ENCODE measurements around the gene KIAA1328. TPM values are rescaled to one million over a fixed set of nuclear protein-coding genes. Genes with fewer than 3 reads are reported as not detected.

KIAA1328 gene
- total and polyA plus RNA-seq, 4 donors = 0.95 to 7.4 (median 2.9) TPM

DNA sequence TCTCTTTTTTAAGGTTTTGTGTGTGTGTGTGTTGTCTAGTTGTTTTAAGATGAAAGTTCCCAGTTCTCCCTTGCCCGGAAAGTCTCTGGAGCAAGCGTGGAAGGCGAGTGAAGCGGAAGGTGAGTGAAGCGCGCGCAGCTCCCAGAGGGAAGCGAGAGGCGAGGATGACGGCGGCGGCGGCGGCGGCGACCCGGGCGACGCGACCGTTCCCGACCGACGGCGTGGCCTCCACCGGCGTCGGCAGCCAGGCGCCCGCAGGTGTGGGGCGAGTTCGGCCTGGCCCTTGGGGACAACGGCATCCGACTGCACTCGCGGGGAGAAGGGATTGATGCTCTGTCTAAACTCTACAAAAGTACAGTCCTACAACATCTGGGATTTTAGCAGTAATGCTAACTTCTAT is 414.8 kb downstream of the KIAA1328 start:
- DNase-seq (ENCODE audit: low spot score) = no peak
- Histone ChIP-seq H3K4me3 (ENCODE audit: low read depth in 1 of 3, low read length in 3 of 3) (no peak overlapping the region), H3K36me3 (ENCODE audit: control insufficient read depth in 4 of 4, insufficient read depth in 3 of 4, low read depth in 1 of 4, low read length in 3 of 4) (no peaks in the 10 kb centered on the region), H3K9ac (ENCODE audit: low read depth in 1 of 2, low read length in 2 of 2) (no peak overlapping the region), H3K27me3 (ENCODE audit: control insufficient read depth in 4 of 4, insufficient read depth in 4 of 4, low read length in 3 of 4) (peaks cover 0 to 2% (median 0%) of the 10 kb centered on the region in 4 donors), H3K27ac (ENCODE audit: low read depth in 1 of 2, low read length in 2 of 2) (no peak overlapping the region), H3K9me3 (ENCODE audit: control insufficient read depth in 4 of 4, low read length in 3 of 4) (no peaks in the 10 kb centered on the region), H3K4me1 (ENCODE audit: control insufficient read depth in 4 of 4, insufficient read depth in 4 of 4, low read length in 3 of 4) (peaks cover 0 to 2% (median 0%) of the 10 kb centered on the region in 4 donors)
- 18% methylated on average over 36 of the region's 36 CpGs for WGBS
- TF ChIP-seq ATF3 (IDR thresholded peaks at IDR 0.05) (no peak), REST (IDR thresholded peaks at IDR 0.05) (no peak), RXRA (IDR thresholded peaks at IDR 0.05) (no peak), CTCF (IDR thresholded peaks at IDR 0.05; ENCODE audit: low read depth, low read length, missing input control) (no peak), ZBTB33 (IDR thresholded peaks at IDR 0.05) (no peak), GABPA (IDR thresholded peaks at IDR 0.05 in 1 of 2, conservative IDR thresholded peaks at IDR 0.05 in 1 of 2) (no peak), RAD21 (IDR thresholded peaks at IDR 0.05) (no peak), SP1 (IDR thresholded peaks at IDR 0.05) (no peak), EGR1 (IDR thresholded peaks at IDR 0.05; ENCODE audit: low read depth in 2 of 2) (no peak), HNF4G (IDR thresholded peaks at IDR 0.05) (no peak), FOXA1 (IDR thresholded peaks at IDR 0.05) (no peak), HNF4A (conservative IDR thresholded peaks at IDR 0.05) (no peak), JUND (IDR thresholded peaks at IDR 0.05) (no peak), NR2F2 (IDR thresholded peaks at IDR 0.05) (no peak), YY1 (IDR thresholded peaks at IDR 0.05) (no peak), TAF1 (conservative IDR thresholded peaks at IDR 0.05) (no peak)
- TF ChIP-seq, protein P1, sequence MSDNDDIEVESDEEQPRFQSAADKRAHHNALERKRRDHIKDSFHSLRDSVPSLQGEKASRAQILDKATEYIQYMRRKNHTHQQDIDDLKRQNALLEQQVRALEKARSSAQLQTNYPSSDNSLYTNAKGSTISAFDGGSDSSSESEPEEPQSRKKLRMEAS (IDR thresholded peaks at IDR 0.05) = no peak
